Rectal smooth muscle tissue (tissue), 1 donor: ENCODE results near the gene NAPSA.

Source experiments
- H3K27ac ChIP-seq: one replicate; pipeline ENCODE4 v1.7.0; 2013; ENCODE audit warnings: low read depth, low read length, inconsistent platforms
- H3K27me3 ChIP-seq: one replicate; pipeline ENCODE4 v1.7.0; 2013; ENCODE audit warnings: low read length; ENCODE audit not compliant: control insufficient read depth, insufficient read depth
- H3K36me3 ChIP-seq: one replicate; pipeline ENCODE4 v1.7.0; 2013; ENCODE audit warnings: low read length; ENCODE audit not compliant: control insufficient read depth, insufficient read depth
- H3K4me1 ChIP-seq: one replicate; pipeline ENCODE4 v1.7.0; 2013; ENCODE audit warnings: low read length; ENCODE audit not compliant: control insufficient read depth, insufficient read depth
- H3K4me3 ChIP-seq: one replicate; pipeline ENCODE4 v1.7.0; 2013; ENCODE audit warnings: low read length
- H3K9ac ChIP-seq: one replicate; pipeline ENCODE4 v1.7.0; 2013; ENCODE audit warnings: low read length

Gene NAPSA

GRCh38 chr19:50311723-50312635, 53.5 kb downstream of the NAPSA start:
- Histone ChIP-seq H3K4me1 (no peaks in the 10 kb centered on the region), H3K4me3 (no peak overlapping the region), H3K36me3 (no peaks in the 10 kb centered on the region), H3K27me3 (peaks cover 26% of the 10 kb centered on the region), H3K27ac (no peak overlapping the region), H3K9ac (no peak overlapping the region)

- H3K9ac ChIP-seq, result no peak overlapping the region
- peaks cover 23% of the 10 kb centered on the region for H3K27me3 ChIP-seq
- no peaks in the 10 kb centered on the region for H3K36me3 ChIP-seq
- H3K4me1 ChIP-seq, result no peaks in the 10 kb centered on the region
- no peak overlapping the region for H3K4me3 ChIP-seq
- H3K27ac ChIP-seq, result no peak overlapping the region
Observed at GRCh38 chr19:50310759-50311465, 54.5 kb downstream of the NAPSA start.

- Histone ChIP-seq H3K4me3 (no peak overlapping the region), H3K36me3 (no peaks in the 10 kb centered on the region), H3K9ac (no peak overlapping the region), H3K27me3 (peaks cover 19% of the 10 kb centered on the region), H3K27ac (no peak overlapping the region), H3K4me1 (no peaks in the 10 kb centered on the region)
Observed at GRCh38 chr19:50309396-50310125, 55.9 kb downstream of the NAPSA start.

DNA sequence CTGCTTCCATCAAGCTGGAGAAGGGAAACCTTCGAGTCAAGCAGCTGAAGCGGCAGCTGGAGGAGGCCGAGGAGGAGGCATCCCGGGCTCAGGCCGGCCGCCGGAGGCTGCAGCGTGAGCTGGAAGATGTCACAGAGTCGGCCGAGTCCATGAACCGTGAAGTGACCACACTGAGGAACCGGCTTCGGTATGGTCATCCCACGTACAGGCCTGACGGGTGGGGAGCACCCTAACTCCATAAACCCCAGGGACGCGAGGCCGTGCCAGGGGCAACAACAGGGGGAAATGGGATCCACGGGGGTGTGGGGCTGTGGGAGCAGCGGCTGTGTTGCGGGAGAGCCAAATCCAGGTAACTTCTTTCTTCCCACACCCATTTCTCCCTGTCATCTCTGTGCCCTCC, 56.4 kb downstream of the NAPSA start:
- Histone ChIP-seq H3K36me3 (no peaks in the 10 kb centered on the region), H3K9ac (no peak overlapping the region), H3K4me1 (no peaks in the 10 kb centered on the region), H3K27ac (no peak overlapping the region), H3K27me3 (peaks cover 15% of the 10 kb centered on the region), H3K4me3 (no peak overlapping the region)
